HEK293 (cell line): ENCODE data around the gene METTL26.

Experiments used
- CTCF ChIA-PET: fragments of 350-600 bp; formaldehyde crosslinking; extraction: SDS; loops from one replicate; lab custom pipeline; 2021; ENCODE audit warnings: antibody characterized with exemption; lab: Yijun Ruan, JAX
- POLR2A ChIA-PET: fragments of 300-600 bp; formaldehyde crosslinking; extraction: SDS; loops from one replicate; lab custom pipeline; 2020; ENCODE audit warnings: antibody characterized with exemption, inconsistent platforms; lab: Yijun Ruan, JAX
- H3K27ac ChIP-seq: fragments of 200-500 bp; sonication (Bioruptor generic); 2 replicates; pipeline ENCODE4 v1.5.1; 2014; ENCODE audit warnings: low read depth, low read length, control low read depth, inconsistent platforms; ENCODE audit errors: extremely low read depth
- H3K36me3 ChIP-seq, 2 experiments: fragments of 200-500 bp in 1 of 2; sonication (Bioruptor generic) in 1 of 2; 1 replicate in 1 of 2; 2 replicates in 1 of 2; pipeline ENCODE4 v1.5.1; 2014 to 2017; ENCODE audit warnings: inconsistent platforms in 2 of 2, low read length in 2 of 2; ENCODE audit not compliant: control insufficient read depth in 2 of 2, insufficient read depth in 1 of 2
- H3K4me1 ChIP-seq: fragments of 200-500 bp; sonication (Bioruptor generic); 2 replicates; pipeline ENCODE4 v1.5.1; 2014; ENCODE audit warnings: mild to moderate bottlenecking, low read length, inconsistent platforms; ENCODE audit not compliant: control insufficient read depth, insufficient read depth
- H3K4me3 ChIP-seq: 2 replicates; pipeline ENCODE4 v1.5.1; 2011; ENCODE audit warnings: low read depth, mild to moderate bottlenecking, control low read depth, low read length, moderate library complexity
- H3K9me3 ChIP-seq: fragments of 200-500 bp; sonication (Bioruptor generic); 2 replicates; pipeline ENCODE4 v1.5.1; 2014; ENCODE audit warnings: low read depth, low read length, inconsistent platforms; ENCODE audit not compliant: control insufficient read depth, insufficient read depth
- GLI4 ChIP-seq: fragments of 450-650 bp; formaldehyde crosslinking; IDR thresholded peaks from 2 replicates; pipeline ENCODE4 v1.5.1; 2016; ENCODE audit warnings: missing biosample characterization, missing genetic modification characterization
- OVOL3 ChIP-seq: fragments of 450-650 bp; formaldehyde crosslinking; IDR thresholded peaks from 2 replicates; pipeline ENCODE4 v1.5.1; 2016; ENCODE audit warnings: missing biosample characterization, missing genetic modification characterization
- PATZ1 ChIP-seq: fragments of 450-650 bp; formaldehyde crosslinking; IDR thresholded peaks from 2 replicates; pipeline ENCODE4 v1.5.1; 2016; ENCODE audit warnings: missing biosample characterization, missing genetic modification characterization
- PRDM10 ChIP-seq: fragments of 450-650 bp; formaldehyde crosslinking; IDR thresholded peaks from 2 replicates; pipeline ENCODE4 v1.5.1; 2016; ENCODE audit warnings: missing biosample characterization, missing genetic modification characterization
- PRDM2 ChIP-seq: fragments of 450-650 bp; formaldehyde crosslinking; IDR thresholded peaks from 2 replicates; pipeline ENCODE4 v1.5.1; 2016; ENCODE audit warnings: missing biosample characterization, missing genetic modification characterization, borderline replicate concordance
- SP7 ChIP-seq: fragments of 450-650 bp; formaldehyde crosslinking; IDR thresholded peaks from 2 replicates; pipeline ENCODE4 v1.5.1; 2016; ENCODE audit warnings: missing biosample characterization, missing genetic modification characterization
- TCF7L2 ChIP-seq: IDR thresholded peaks from 2 replicates; pipeline ENCODE4 v1.6.1; 2011; ENCODE audit warnings: low read depth, mild to moderate bottlenecking, inconsistent platforms, low read length, moderate library complexity, borderline replicate concordance
- ZBTB48 ChIP-seq: fragments of 450-650 bp; formaldehyde crosslinking; IDR thresholded peaks from 2 replicates; pipeline ENCODE4 v1.5.1; 2016; ENCODE audit warnings: missing biosample characterization, missing genetic modification characterization
- ZNF114 ChIP-seq: fragments of 450-650 bp; formaldehyde crosslinking; IDR thresholded peaks from 2 replicates; pipeline ENCODE4 v1.5.0; 2017; ENCODE audit warnings: missing biosample characterization, missing genetic modification characterization
- ZNF155 ChIP-seq: fragments of 450-650 bp; formaldehyde crosslinking; IDR thresholded peaks from 2 replicates; pipeline ENCODE4 v1.5.1; 2016; ENCODE audit warnings: missing biosample characterization, missing genetic modification characterization
- ZNF302 ChIP-seq: fragments of 450-650 bp; formaldehyde crosslinking; IDR thresholded peaks from 2 replicates; pipeline ENCODE4 v1.5.1; 2016; ENCODE audit warnings: missing biosample characterization, missing genetic modification characterization, low read depth
- ZNF529 ChIP-seq: fragments of 450-650 bp; formaldehyde crosslinking; IDR thresholded peaks from 2 replicates; pipeline ENCODE4 v1.5.1; 2017; ENCODE audit warnings: missing genetic modification characterization, missing biosample characterization; ENCODE audit not compliant: insufficient replicate concordance
- ZNF555 ChIP-seq: fragments of 450-650 bp; formaldehyde crosslinking; conservative IDR thresholded peaks from 2 replicates; pipeline ENCODE4 v1.5.1; 2017; ENCODE audit warnings: missing biosample characterization, mild to moderate bottlenecking, missing genetic modification characterization, inconsistent platforms
- ZNF558 ChIP-seq: fragments of 450-650 bp; formaldehyde crosslinking; IDR thresholded peaks from 2 replicates; pipeline ENCODE4 v1.5.1; 2016; ENCODE audit warnings: missing biosample characterization, missing genetic modification characterization
- ZNF654 ChIP-seq: fragments of 450-650 bp; formaldehyde crosslinking; IDR thresholded peaks from 2 replicates; pipeline ENCODE4 v1.5.1; 2016; ENCODE audit warnings: low read depth, missing biosample characterization, missing genetic modification characterization
- ZSCAN18 ChIP-seq: fragments of 450-650 bp; formaldehyde crosslinking; IDR thresholded peaks from 2 replicates; pipeline ENCODE4 v1.5.1; 2016; ENCODE audit warnings: missing biosample characterization, missing genetic modification characterization
- ZSCAN5A ChIP-seq: fragments of 450-650 bp; formaldehyde crosslinking; IDR thresholded peaks from 2 replicates; pipeline ENCODE4 v1.5.1; 2016; ENCODE audit warnings: missing biosample characterization, missing genetic modification characterization

The METTL26 gene

GRCh38 chr16:616733-617586 lies 19.1 kb downstream of the METTL26 start:
- H3K4me1 ChIP-seq = no peaks in the 10 kb centered on the region; the same call in 1 of the 2 replicates
- no peaks in the 10 kb centered on the region for H3K9me3 ChIP-seq
- ChIA-PET CTCF (interaction anchor here (0.7 kb wide), 1 partner anchor 15 kb away, joined by 3 read pairs; no protein-coding TSS in a partner anchor), POLR2A (no interaction called here)
- no peak overlapping the region for H3K4me3 ChIP-seq
- TF ChIP-seq ZSCAN18 = no peak
- no peak for TF ChIP-seq ZNF114 (tag by site-specific recombination)
- no peak for TF ChIP-seq SP7
- TF ChIP-seq PATZ1 = no peak
- TF ChIP-seq ZNF155 (tag by site-specific recombination) = no peak
- TF ChIP-seq GLI4 (tag by site-specific recombination) = no peak
- no peak for TF ChIP-seq ZNF558 (tag by site-specific recombination)
- TF ChIP-seq PRDM10 = no peak
- TF ChIP-seq OVOL3 (tag by site-specific recombination) = no peak
- no peak for TF ChIP-seq TCF7L2
- TF ChIP-seq ZBTB48 (tag by site-specific recombination) = no peak
- TF ChIP-seq ZSCAN5A (tag by site-specific recombination) = no peak
- no peak for TF ChIP-seq ZNF529 (tag by site-specific recombination)
- no peak for TF ChIP-seq PRDM2 (tag by site-specific recombination)
- no peak for TF ChIP-seq ZNF302 (tag by site-specific recombination)
- no peak for TF ChIP-seq ZNF654
- TF ChIP-seq ZNF555 (tag by site-specific recombination) = no peak
- peaks cover 0 to 3% of the 10 kb centered on the region in 2 experiments; a peak in 1 of 3 replicates for H3K36me3 ChIP-seq
- no peak overlapping the region for H3K27ac ChIP-seq
